Measurements from ENCODE around the gene CCDC9B.

Gene CCDC9B

GRCh38 chr15:40300367-40300766 lies 40.4 kb downstream of the CCDC9B start:
- no peak for TF ChIP-seq CTCF (IDR thresholded peaks at IDR 0.05; ENCODE audit: control extremely low read depth, extremely low read depth, low read depth, missing control alignments)
- no peak for DNase-seq (ENCODE audit: extremely low spot score)
- ChIA-PET CTCF (interaction anchor here (0.9 to 23.2 kb wide), 4 partner anchors 21 to 37 kb away, joined by 3 to 405 read pairs (median 10); no protein-coding TSS in a partner anchor), POLR2A (no interaction called here)

- ChIA-PET POLR2A (no interaction called here), CTCF (interaction anchor here (0.7 to 3.2 kb wide), 5 partner anchors 9 to 40 kb away, joined by 3 to 11 read pairs (median 3); no protein-coding TSS in a partner anchor)
- DNase-seq (ENCODE audit: extremely low spot score): no peak
- no peak for TF ChIP-seq CTCF (IDR thresholded peaks at IDR 0.05; ENCODE audit: control extremely low read depth, extremely low read depth, low read depth, missing control alignments)
Observed at GRCh38 chr15:40298216-40298935, 42.4 kb downstream of the CCDC9B start.

- no peak for DNase-seq (ENCODE audit: extremely low spot score)
- TF ChIP-seq CTCF (IDR thresholded peaks at IDR 0.05; ENCODE audit: control extremely low read depth, extremely low read depth, low read depth, missing control alignments): no peak
- ChIA-PET POLR2A (no interaction called here), CTCF (interaction anchor here (0.7 to 3.2 kb wide), 7 partner anchors 8 to 41 kb away, joined by 3 to 11 read pairs (median 3); no protein-coding TSS in a partner anchor)
Observed at GRCh38 chr15:40297356-40297755, 43.4 kb downstream of the CCDC9B start.

- no peak for DNase-seq (ENCODE audit: extremely low spot score)
- POLR2A ChIA-PET: no interaction called here
- TF ChIP-seq CTCF (IDR thresholded peaks at IDR 0.05; ENCODE audit: control extremely low read depth, extremely low read depth, low read depth, missing control alignments): no peak
- CTCF ChIA-PET: interaction anchor here (0.9 to 2.2 kb wide), 8 partner anchors 8 to 41 kb away, joined by 3 to 5 read pairs (median 3); no protein-coding TSS in a partner anchor
Observed at GRCh38 chr15:40296561-40297230, 44.0 kb downstream of the CCDC9B start.

- CTCF ChIA-PET: interaction anchor here (0.9 to 2.2 kb wide), 10 partner anchors 9 to 43 kb away, joined by 3 to 9 read pairs (median 3); no protein-coding TSS in a partner anchor
- POLR2A ChIA-PET: no interaction called here
- no peak for DNase-seq (ENCODE audit: extremely low spot score)
- TF ChIP-seq CTCF (IDR thresholded peaks at IDR 0.05; ENCODE audit: control extremely low read depth, extremely low read depth, low read depth, missing control alignments): no peak
Observed at GRCh38 chr15:40295877-40296560, 44.7 kb downstream of the CCDC9B start.

GRCh38 chr15:40295297-40295696 lies 45.4 kb downstream of the CCDC9B start:
- ChIA-PET POLR2A (no interaction called here), CTCF (interaction anchor here (0.7 to 2.2 kb wide), 7 partner anchors 9 to 44 kb away, joined by 3 to 9 read pairs (median 4); partner anchors contain the start of gene PLCB2)
- no peak for TF ChIP-seq CTCF (IDR thresholded peaks at IDR 0.05; ENCODE audit: control extremely low read depth, extremely low read depth, low read depth, missing control alignments)
- no peak for DNase-seq (ENCODE audit: extremely low spot score)

Data from GM10248 (cell line).